Measurements from ENCODE around the gene INTS15.

INTS15 gene

DNA sequence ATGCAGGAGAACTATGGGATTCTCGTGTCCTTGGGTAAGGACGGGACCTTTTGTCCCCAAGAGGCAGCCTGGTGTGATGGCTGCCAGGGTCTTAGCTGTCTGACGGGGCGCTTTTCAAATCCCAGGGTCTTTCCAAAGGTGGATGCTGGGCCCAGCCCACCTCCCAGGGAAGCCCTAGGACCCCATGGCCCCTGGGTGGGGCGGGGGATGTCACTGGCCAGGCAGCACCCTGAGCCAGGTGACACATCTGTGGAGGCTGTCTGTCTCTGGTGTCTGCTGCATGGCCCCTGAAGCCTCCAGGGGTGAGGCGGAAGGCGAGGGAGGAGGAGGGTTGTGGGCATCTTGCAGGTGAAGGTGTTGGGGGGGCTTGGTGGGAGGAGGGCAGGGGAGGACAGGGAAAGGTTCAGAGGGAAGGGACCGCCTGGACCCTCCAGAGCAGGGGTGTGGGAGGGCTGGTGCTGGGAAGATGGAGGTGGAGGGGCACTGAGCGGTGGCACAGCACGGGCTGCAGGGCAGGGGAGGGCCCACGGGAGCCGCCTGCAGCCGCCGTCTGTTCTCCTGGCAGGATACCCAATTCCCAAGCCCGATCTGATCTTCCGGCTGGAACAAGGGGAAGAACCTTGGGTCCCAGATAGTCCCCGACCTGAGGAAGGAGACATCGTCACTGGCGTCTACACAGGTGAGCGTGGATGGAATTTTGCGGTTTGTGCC lies 54.2 kb downstream of the INTS15 start:
- DNase-seq = no peak

DNA sequence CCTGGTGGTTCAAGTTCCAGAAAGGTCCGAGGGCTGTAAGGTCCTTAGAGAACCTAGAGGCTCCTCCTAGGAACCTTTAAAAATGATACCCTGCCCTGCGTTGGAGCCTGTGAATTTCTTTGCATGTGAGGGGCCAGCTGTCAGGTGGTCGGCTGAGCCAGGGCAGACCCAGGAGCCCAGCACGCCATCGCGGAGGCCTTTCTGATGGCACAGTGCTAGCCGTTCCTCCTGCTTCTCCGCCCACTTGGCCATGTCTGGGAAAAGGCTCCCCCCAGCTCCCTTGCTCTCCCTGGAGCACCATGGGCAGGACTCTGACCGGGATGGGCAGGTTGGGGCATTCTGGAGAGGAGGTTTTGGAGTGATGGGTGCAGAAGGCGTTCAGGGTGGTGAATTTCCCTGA lies 54.9 kb downstream of the INTS15 start:
- DNase-seq = no peak

DNA sequence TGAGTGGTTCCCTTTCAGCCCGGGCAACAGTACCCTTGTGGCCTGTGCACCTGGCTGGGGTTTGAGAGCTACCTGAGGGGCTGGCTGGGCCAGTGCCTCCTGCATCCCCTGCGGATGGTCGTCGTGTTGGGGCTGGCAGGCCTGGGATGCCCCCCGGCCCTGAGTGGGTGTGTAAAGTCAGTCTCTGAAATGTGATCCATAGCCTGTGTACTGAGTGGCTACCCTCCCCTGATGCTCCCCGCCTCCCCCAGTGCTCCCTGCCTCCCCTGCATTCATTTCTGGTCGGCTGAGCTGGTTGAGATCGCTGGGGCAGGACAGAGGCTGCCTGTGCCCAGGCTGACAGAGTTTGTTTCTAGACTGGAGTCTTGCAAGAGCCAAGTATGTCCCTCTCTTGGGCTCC lies 56.6 kb downstream of the INTS15 start:
- DNase-seq = no peak

GRCh38 chr7:6647080-6647479 lies 57.3 kb downstream of the INTS15 start:
- no peak for DNase-seq

DNA sequence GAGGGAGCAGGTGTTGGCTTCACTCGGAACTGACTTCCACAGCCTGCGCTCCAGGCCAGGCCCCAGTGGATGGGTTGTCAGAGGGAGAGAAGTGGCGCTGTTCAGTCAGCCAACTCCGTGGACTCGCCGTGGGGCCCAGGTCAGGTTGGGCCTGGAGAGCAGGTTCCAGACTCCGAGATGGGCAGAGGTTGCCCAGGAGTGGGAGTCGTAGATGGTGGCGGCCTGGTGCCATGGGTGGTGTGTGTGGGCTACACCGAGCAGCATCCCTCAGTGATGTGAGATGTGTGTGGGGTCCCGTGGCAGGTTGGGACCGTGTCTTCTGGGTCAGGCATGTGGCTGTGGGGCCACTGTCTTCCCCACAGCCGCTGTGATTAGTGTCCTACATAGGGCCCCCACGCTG lies 57.7 kb downstream of the INTS15 start:
- no peak for DNase-seq

- no peak for DNase-seq
These were observed 58.4 kb downstream of the INTS15 start for GRCh38 chr7:6648066-6648814.

GRCh38 chr7:6648815-6649104 lies 58.9 kb downstream of the INTS15 start:
- no peak for DNase-seq

GRCh38 chr7:6649241-6649961 lies 59.6 kb downstream of the INTS15 start:
- no peak for DNase-seq

DNA sequence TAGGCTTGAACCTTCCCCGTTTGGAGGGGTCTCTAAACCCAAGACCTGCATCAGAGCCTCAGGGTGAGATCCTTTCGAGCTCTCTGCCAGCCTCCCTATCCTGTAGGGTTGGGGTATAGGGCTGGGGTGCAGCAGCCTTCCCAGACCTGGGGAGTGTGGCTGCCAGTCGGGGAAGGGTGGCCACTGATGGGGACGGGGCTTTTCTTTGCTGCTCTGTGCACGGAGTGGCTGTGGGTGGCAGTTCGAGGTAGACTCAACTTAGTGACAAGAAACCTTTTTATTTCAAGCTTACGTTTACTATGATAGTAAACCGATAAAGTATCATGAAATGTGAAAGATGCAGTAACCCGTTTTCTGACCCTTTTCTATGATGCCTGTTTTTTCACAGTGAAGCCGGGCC lies 60.3 kb downstream of the INTS15 start:
- no peak for DNase-seq

GRCh38 chr7:6650521-6651011 lies 60.7 kb downstream of the INTS15 start:
- DNase-seq = no peak

- DNase-seq = no peak
These were observed 62.1 kb downstream of the INTS15 start for GRCh38 chr7:6651851-6652445.

- no peak for DNase-seq
These were observed 62.7 kb downstream of the INTS15 start for GRCh38 chr7:6652446-6653011.

DNA sequence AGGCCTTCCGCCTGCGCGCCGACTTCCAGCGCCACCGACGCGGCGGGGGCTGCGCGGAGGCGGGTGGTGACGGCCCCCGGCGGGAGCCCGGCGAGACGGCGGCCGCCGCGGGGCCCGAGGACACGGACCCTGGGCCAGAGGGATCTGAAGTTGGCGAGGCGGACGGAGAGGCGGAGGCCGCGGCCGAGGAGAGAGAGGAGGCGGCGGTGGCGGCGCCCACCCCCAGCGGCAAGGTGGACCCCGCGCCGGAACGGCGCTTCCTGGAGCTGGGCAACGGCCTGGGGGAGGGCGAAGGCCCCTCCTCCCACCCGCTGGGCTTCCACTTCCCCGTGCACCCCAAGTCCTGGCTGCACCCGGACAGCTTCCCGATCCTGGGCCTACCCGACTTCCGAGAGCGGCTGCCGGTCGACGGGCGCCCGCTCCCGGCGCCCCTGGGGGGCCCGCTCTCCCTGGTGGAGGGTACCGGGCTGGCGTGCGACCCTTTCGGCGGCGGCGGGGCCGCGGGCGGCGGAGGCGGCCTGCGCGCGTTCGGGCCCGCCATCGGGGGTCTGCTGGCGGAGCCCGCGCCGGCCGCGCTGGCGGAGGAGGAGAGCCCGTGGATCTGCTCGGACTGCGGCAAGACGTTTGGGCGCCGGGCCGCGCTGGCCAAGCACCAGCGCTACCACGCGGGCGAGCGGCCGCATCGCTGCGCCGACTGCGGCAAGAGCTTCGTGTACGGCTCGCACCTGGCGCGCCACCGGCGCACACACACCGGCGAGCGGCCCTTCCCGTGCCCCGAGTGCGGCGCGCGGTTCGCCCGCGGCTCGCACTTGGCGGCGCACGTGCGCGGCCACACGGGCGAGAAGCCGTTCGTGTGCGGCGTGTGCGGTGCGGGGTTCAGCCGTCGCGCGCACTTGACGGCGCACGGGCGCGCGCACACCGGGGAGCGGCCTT lies 63.5 kb downstream of the INTS15 start:
- no peak for DNase-seq

DNA sequence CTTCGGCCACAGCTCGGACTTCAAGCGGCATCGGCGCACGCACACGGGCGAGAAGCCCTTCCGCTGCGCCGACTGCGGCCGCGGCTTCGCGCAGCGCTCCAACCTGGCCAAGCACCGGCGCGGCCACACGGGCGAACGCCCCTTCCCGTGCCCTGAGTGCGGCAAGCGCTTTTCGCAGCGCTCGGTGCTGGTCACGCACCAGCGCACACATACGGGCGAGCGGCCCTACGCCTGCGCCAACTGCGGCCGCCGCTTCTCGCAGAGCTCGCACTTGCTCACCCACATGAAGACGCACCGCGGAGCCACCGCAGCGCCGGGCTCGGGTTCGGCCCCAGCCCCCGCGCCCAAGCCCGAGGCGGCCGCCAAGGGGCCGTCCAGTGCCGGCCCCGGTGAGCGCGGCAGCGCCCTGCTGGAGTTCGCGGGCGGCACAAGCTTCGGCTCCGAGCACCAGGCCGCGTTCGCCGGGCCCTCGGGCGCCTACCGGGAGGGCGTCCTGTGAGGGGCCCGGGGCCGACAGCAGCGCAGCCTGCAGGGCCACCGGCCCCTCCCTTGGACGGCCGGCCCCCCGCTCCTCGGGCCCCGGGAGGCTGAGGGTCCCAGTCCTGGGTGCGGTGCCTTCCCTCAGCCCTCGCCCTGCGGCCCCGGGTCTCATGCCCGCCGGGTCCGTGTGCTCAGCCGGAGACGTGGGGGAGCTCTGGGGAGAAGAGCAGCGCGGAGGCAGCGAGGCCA lies 64.5 kb downstream of the INTS15 start:
- DNase-seq = no peak

GRCh38 chr7:6654842-6655610 lies 65.2 kb downstream of the INTS15 start:
- DNase-seq = no peak

DNA sequence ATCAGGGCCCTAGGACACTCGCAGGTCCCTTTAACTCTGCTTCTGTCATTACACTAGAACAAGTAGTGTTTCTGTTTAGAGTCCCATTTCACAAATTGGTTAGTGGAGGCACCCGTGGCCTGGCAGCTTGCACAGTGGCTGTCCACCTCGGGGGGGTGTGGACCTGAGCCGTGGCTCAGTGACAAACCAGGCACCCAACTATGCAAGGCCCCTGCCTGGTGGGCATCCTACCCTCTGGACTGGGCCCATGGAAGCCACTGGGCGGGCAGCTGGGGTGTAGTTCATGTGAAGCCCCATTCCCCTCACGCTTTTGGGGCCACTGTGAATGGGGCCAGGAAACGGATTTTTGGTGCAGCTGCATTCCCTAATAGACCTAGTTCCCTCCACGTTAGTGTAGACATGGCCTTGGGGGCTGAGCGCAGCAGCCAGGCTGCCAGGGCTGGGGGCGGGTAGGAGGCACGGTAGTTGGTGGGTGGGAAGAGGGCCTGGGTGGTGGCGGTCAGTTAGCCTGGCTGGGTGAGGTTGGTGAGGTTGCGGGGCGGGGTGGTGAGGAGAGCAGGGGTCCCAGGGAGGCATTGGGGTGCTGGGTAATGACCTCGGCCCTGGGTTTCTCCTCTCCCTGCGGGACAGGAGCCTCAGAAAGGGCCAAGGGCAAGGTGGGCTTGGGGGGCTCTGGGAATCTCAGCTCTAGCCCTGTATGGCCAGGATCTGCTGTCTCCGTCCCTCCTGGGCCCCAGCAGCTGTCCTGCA lies 66.0 kb downstream of the INTS15 start:
- DNase-seq = no peak

- DNase-seq = no peak
These were observed 66.6 kb downstream of the INTS15 start for GRCh38 chr7:6656413-6656812.

All from AML-193 (cell line).